Lung microvascular endothelial cell (primary cell): ENCODE results near the gene POLE. TPM values are rescaled to one million over a fixed set of nuclear protein-coding genes. Genes with fewer than 3 reads are reported as not detected.
"Not testable (repeated sequence)": the region's sequence is repeated elsewhere in the genome, so short reads cannot be mapped to it uniquely, and the experiment has no call there.

Experiments
- DNase-seq, 2 donors: peaks; one replicate each; pipeline versions ENCODE4 v3.0.0 to v3.0.0-alpha.2; 2010; ENCODE audit warnings: low read depth in 2 of 2
- total RNA-seq: library from RNA; depleted of rRNA; stranded (reverse); fragments of >200 nt; gene quantifications from 2 replicates; pipeline ENCODE4 v1.2.1, GENCODE V29; 2014

Gene POLE
- total RNA-seq, 1 donor from 2014 or later = 27.4 TPM

DNA sequence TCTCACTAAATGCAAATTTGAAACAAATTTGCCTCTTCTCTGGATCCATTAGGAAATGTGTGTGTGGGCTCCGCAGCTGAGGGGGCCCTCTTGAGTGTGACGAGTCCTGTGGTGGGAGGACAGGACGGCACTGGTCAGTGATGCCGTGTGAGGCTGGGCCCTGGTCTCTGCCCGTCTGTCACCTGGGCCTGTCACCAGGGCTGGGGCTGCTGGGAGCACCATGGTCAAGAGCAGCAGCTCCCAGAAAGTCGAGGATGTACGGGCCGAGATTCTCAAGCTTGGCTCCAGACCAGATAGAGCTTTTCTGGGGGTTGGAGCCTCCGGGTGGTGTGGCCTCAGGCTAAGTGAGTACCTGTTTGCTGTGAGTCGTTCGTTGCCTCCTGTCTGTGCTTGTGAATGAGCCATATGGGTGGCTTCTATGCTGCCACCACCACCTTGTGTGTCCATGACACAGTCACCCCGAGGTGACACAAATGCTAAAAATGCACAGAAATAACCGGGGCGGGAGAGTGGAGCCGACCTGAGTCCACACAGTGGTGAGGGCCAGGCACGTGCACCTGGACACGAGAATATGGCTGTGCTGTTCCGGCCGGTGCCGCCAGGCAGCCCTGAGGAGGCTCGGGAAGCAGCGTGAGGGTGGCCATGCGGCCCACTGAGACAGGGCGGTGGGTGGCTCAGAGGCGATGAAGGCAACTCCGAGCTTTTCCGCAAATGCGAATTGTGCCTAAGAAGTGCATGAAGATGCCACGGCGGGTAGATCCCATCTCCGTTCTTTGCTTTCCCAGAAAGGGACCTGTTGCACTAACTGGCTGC, 32.2 kb upstream of the POLE start:
- no peak for DNase-seq

DNA sequence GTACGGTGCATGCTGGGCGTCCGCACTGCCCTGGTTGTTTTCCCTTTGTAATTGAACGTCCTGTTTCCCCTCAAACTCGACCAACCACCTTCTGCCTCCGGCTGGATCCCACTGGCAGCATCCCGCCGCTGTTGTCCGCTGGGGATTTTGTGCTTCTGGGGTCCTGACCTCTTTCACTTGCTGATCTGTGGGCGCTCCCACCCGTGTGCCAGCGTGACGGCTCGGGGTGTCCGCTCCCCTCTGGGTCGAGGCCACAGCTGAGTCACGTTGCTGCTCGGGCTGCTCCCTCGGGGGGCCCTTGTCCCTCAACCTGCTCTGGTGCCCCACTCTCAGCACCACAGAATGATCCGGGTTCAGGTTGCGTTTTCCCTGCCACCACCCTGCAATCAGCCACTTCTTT, 31.5 kb upstream of the POLE start:
- DNase-seq = no peak

DNA sequence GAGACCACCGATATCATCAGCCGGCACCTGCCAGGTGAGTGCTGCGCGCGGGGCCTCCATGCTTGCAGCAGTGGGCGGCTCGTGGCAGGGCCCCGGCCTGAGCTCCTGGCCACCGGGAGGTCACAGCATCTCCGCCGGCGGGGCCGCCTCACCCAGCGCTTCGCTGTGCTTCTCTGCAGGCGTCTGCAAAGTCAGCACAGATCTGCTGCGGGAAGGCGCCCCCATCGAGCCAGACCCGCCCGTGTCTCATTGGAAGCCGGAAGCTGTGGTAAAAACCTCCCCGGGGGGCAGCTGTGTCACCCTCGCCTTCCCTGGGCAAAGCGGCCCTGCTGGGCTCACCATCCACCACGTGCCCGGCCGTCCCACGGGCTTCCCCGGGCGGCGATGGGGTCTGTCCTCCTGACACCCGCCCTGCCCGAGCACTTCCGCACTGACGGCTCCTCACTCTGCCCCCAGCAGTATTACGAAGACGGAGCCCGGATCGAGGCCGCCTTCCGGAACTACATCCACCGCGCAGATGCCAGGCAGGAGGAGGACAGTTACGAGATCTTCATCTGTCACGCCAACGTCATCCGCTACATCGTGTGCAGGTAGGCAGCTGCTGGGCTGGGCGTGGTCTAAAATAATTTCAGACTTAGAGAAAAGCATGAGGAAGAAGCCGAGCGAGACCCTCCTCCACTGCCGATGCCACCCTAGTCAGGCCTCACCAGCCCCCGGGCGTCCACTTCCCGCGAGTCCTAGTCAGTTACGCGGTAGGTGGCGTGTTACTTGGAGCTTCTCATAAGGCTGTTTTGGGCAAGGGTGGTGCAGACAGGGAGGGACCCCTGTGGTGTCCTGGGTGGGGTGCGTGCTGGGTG, 30.6 kb upstream of the POLE start:
- no peak for DNase-seq

DNA sequence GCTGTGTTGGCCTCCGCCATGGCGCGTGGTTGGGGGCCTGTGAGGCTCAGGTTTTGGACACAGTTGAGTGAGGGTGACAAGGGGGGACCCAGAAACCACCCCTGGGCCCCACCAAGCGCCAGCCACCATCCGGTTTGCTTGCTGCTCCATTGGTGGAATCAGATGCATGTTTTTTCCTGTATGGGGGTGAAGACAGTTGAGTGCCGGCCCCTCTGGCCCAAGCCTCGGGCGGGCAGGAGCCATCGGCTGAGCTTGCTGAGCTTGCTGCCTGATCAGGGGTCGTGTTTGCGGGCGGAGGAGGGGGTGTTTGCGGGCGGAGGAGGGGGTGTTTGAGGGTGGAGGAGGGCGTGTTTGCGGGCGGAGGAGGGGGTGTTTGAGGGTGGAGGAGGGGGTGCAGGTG, 29.9 kb upstream of the POLE start:
- no peak for DNase-seq

DNA sequence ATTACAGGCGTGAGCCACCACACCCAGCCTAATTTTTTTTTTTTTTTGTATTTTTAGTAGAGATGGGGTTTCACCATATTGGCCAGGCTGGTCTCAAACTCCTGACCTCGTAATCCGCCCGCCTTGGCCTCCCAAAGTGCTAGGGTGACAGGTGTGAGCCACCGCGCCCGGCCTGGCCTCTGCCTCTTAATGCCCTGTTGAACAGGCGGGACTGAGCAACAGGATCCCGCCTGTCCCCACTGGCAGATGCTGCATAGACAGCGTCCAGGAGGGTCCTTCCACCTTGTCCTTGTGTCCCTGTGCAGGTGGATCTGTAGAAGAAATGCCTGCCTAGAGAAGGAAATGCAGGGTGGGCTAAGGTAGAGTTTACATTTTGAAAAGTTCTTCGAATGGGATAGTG, 29.2 kb upstream of the POLE start:
- DNase-seq = no peak

DNA sequence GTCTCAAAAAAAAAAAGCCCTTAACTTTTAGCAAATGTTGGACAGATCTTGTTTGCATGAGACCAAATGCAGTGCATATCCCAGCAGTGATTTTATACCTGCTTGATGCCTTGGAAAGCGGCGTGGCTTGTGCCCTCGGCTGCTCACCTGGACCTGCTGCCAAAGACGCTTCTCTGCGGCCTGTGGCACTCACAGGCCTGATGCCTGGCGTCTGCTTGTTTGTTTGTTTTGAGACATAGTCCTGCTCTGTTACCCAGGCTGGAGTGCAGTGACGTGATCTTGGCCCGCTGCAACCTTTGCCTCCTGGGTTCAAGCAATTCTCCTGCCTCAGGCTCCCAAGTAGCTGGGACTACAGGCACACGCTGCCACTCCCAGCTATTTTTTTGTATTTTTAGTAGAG, 28.7 kb upstream of the POLE start:
- no peak for DNase-seq

DNA sequence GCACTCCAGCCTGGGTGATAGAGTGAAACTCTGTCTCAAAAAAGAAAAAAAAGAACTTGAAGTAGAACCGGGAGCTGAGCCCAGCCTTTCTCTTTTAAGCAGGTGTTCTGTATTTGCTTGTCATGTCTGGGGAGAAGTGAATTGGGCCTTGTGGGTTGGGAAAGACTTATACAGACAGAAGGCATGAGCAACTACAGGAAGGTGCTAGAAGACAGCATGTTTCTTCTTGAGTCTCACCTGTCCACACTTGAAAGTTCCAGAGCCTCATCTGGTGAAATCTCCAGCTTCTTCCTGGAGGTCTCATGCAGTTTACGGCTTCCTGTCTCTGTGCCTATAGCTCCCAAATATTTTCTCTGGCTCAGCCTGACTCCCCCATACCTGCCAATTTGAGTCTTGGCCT, 26.0 kb upstream of the POLE start:
- no peak for DNase-seq

DNA sequence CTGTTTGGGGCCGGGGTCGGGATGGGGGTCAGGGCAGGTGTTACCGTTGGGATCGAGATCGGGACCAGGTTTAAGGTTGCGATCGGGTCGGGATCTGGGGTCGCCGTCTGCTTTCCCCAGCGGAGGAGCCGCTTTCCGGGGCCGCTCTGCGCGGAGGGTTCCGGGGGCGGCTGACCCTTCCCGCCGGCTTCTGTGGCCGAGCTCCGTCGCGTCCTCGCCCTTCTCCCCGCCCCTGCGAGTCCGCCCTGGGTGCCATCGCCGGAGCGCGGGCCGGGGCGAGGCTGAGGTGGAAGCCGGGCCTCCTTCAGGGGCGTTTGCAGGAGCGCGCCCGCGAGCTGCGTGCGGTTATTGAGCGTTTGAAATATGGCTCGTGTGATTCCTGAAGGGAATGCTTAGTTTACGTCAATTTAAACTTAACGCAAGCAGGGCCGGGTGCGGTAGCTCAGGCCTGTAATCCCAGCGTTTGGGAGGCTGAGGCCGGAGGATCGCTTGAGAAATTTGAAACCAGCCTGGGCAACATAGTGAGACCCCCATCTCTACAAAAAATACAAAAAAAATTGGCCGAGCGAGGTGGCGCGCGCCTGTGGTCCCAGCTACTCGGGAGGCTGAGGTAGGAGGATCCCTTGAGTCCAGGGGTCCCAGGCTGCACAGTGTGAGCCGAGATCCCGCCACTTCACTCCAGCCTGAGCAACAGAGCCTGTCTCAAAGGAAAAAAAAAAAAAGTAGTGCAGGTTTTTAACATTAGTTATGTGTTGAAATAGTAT, 24.1 kb upstream of the POLE start:
- peak; percentile 30 to 43 for DNase-seq

DNA sequence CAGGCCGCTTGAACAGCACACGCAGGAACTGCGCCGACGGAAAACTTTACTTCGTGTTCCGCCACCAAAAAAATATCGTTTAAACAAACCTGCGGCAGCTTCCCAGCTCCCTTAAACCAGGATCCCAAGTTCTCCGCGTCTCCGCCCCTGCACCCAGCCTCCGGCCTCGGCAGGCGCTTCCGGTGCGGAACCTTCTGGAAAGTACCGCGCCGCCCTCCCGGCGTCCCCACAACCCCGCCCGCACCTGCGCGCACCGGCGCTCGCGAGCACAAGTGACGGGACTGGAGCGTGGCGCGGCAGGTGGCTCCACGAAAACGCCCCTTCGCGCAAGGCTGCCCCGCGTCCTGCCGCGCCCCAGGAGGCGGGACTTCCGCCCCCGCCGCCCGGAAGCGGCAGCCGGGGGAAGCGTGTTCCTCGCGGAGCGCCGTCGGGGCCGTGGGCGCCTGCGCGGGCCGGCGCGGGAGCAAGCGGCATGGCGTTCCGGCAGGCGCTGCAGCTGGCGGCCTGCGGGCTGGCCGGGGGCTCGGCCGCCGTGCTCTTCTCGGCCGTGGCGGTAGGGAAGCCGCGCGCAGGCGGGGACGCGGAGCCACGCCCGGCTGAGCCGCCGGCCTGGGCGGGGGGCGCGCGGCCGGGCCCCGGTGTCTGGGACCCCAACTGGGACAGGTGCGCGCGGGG, 23.4 kb upstream of the POLE start, which contains the start of gene PGAM5:
Gene PGAM5, plus strand, starts transcription at position 438 of the 675 bp plus-strand sequence. Its CDS starts 35 bp downstream, at position 473.
- peak; percentile 89 to 90 for DNase-seq

DNA sequence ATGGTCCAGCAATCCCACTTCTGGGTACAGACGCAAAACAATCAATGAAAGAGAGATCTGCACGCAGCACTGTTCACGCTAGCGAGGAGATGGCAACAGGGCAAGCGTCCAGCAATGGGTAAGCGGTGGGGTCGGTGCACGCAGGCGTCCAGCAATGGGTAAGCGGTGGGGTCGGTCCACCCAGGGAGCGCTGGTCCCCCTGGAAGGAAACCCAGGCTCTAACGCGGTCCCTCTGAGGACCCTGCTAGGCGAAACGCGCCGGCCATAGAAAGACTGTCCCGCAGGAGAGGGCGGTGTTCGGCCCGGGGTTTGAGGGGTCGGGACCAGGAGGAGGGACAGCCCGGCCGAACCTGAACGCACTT, 22.9 kb upstream of the POLE start:
- peak; percentile 37 to 52 for DNase-seq

DNA sequence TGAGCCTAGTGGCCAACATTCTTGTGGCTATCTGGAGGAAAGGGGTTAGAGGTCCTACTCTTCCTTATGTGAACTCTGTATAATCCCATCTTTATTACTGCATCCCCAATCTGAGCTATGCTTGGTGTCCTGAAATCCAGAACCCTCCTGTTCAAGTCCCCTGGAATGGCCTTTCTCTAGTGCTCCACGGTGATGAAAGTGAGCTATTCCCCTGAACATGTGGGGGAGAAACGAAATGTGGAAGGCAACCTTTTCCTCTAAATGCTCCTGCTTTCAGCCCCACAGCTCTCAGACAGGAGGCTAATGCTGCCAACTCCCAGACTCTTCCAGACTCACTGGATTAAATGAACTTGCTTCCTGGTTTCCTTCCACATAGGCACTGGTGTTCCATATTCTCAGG, 21.0 kb upstream of the POLE start:
- no peak for DNase-seq

DNA sequence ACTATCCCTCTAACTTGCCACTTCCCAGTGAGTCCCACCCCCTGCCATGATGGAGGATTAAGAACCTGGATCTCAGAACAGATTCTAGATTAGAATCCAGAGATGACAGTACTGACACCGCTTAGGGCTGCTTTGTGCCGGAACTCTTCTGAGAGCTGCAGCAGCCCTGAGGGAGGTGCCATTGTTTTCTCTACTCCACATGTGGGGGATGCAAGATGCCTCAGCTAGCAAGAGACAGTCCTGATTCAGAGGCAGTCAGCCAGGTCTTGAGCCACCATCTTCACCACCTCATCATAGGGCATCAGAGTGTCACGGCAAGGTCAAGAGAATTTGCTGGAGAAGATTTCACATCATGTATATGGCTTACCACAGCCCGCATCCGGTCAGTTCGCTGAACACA, 20.1 kb upstream of the POLE start:
- DNase-seq = no peak

DNA sequence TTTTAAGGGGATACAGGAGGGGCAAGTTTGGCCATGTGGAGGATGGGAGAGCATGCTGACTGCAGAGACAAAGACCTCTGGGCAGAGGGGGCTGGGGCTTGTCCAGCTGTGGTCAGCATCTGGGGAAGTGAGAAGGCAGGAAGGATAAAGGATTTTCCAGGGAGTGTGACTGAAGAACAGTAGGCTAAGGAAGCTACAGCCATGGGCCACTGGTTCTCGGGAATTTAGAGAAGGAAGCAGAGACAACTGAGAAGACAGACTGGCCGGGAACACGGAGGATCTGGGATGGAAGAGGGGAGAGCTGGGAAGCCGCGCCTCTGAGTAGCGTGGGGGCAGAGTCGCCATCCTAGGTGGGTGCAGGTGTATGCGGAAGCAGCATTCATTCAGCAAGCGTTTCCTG, 16.5 kb upstream of the POLE start:
- DNase-seq = no peak

DNA sequence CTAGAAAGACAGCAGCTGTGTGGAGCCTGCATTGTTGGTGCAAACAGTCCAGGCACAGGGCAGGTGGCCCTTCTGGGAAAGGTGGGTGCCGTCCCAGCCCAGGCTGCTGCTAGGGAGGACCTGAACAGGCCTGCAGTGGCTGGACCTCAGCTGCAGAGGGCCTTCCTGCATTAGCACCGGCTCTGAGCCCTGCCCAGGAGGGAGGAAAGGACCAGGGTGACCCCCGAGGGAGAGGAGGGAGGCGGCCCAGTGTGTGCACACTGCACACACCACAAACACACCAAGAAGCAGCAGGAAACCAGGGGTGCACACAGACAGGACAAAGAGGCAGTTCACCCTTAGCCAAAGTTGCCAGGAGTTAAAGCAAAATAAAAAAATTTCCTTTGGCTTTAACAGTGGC, 15.5 kb upstream of the POLE start:
- no peak for DNase-seq

DNA sequence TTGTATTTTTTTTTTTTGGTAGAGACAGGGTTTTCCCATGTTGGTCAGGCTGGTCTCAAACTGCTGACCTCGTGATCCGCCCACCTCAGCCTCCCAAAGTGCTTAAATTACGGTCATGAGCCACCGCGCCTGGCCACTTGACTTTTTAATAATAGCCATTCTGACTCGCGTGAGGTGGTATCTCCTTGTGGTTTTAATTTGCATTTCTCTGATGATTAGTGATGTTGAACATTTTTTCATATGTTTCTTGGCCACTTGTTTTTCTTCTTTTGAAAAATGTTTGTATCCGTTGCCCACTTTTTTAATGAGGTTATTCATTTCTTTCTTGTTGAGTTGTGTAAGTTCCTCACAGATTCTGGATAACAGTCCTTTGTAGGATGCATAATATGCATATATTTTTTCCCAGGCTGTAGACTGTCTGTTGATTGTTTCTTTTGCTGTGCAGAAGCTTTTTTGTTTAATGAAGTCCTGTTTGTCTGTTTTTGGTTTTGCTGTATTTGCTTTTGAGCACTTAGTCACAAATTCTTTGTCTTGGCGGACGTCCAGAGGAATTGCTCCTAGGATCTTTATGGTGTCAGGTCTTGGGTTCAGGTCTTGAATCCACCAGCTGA, 13.2 kb upstream of the POLE start:
- no peak for DNase-seq

DNA sequence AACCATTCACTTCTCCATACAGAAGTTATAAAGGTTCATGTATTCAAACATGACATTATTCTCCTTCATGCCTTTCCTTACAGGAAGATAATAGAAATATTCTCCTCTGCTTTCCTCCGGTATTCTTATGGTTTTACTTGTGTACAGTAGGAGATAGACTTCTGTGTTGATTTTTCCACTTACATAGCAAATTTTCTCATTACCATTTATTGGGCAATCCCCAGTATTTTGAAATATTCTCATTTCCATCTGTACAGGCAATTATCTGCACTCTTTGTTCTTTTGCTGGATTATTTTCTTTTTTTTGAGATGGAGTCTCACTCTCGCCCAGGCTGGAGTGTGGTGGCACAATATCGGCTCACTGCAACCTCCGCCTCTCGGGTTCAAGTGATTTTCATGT, 11.2 kb upstream of the POLE start:
- no peak for DNase-seq

DNA sequence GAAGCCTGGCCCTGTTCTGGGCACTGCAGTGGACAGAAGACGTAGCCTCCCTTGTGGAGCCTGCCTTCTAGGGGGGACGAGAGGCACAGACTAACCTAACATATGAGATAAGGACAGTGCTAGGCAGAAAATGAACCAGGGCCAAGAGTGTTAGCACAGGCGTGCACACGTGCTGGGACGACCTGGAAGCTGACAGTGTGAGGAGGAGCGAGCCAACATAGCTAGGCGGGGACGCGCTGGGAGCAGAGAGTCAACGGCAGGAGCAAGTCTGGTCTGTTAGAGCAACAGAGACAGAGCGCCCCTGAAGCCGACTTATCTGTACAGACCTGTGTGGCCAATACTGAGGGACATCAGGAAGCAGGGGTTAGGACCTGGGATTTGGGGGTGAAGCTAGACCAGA, 8.3 kb upstream of the POLE start:
- DNase-seq = no peak

DNA sequence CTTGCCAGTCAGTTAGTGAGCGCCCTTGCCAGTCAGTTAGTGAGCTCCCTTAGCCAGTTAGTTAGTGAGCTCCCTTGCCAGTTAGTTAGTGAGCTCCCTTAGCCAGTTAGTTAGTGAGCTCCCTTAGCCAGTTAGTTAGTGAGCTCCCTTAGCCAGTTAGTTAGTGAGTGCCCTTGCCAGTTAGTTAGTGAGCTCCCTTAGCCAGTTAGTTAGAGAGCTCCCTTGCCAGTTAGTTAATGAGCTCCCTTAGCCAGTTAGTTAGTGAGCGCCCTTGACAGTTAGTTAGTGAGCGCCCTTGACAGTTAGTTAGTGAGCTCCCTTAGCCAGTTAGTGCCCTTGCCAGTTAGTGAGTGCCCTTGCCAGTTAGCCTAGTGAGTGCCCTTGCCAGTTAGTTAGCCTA, 7.7 kb upstream of the POLE start:
- not testable (repeated sequence) for DNase-seq

DNA sequence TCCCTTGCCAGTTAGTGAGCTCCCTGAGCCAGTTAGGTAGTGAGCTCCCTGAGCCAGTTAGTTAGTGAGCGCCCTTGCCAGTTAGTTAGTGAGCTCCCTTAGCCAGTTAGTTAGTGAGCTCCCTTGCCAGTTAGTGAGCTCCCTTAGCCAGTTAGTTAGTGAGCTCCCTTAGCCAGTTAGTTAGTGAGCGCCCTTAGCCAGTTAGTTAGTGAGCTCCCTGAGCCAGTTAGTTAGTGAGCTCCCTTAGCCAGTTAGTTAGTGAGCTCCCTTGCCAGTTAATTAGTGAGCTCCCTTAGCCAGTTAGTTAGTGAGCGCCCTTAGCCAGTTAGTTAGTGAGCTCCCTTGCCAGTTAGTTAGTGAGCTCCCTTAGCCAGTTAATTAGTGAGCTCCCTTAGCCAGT, 4.9 kb upstream of the POLE start:
- not testable (repeated sequence) for DNase-seq

DNA sequence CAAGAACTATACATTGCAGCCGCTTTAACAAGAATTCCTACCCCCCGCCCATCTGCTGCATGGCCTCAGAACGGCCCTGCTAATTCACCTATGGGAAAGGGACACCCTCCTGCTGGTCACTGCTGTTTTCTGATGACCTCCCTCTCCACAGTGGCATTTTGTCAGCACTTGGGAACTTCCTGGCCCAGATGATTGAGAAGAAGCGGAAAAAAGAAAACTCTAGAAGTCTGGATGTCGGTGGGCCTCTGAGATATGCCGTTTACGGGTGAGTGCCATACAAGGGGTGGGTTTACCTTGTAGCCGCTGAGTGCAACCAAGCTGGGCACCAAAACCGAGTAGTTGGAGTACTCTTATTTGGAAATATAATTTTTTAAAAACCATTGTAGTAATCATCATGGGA, 3.0 kb upstream of the POLE start:
- no peak for DNase-seq

DNA sequence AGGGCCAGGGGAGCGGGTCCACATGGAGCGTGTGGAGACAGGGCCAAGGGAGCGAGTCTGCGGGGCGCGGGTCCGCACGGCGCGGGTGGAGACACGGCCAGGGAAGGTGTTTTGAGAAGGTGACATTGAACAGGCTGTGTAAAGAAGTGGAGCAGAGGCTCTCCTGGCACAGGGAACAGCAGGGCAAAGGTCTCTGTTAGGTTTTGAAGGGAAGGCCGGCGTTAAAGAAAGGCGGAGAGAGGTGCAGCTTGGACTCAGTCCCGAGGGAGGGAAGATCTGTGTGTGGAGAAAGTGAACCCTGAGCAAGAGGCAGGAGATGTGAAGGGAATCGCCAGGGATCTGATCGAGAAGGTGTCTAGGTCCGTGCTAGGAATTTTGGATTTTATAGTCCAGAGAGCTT, 2.1 kb upstream of the POLE start:
- DNase-seq = no peak
